ENCODE data around the gene WDR43. TPM values are rescaled to one million over a fixed set of nuclear protein-coding genes. Genes with fewer than 3 reads are reported as not detected.

Gene WDR43
- total and polyA plus RNA-seq, 9 of the 15 experiments (the other 6 are each of a cell fraction or from before 2014, with no cell fraction given): 34.6 to 197 (median 105) TPM

- TF ChIP-seq MNT (conservative IDR thresholded peaks at IDR 0.05): no peak
- TF ChIP-seq COPS2 (conservative IDR thresholded peaks at IDR 0.05): no peak
- no peak for TF ChIP-seq ZKSCAN1 (IDR thresholded peaks at IDR 0.05; ENCODE audit: low read depth, low read length)
- no peak for TF ChIP-seq ZNF311 (CRISPR knock-in tag; IDR thresholded peaks at IDR 0.05)
- no peak for TF ChIP-seq SRF (CRISPR knock-in tag; IDR thresholded peaks at IDR 0.05)
- no peak for TF ChIP-seq DNMT1 (IDR thresholded peaks at IDR 0.05)
- no peak for TF ChIP-seq KDM1A (IDR thresholded peaks at IDR 0.05)
Measured at GRCh38 chr2:28927469-28927868, 33.0 kb downstream of the WDR43 start (continued).

GRCh38 chr2:28927878-28928277, 33.4 kb downstream of the WDR43 start:
- ChIA-PET POLR2A (interaction anchor here (0.9 to 2.4 kb wide), 2 partner anchors 10 to 18 kb away, joined by 3 to 6 read pairs; no protein-coding TSS in a partner anchor), CTCF (ENCODE audit: low intra/inter-chr PET ratio) (no interaction called here)
- Histone ChIP-seq H3K79me2 (ENCODE audit: control insufficient read depth, insufficient read depth, low read length) (peaks cover 45% of the 10 kb centered on the region), H3K9ac (ENCODE audit: insufficient read depth in 1 of 2, low read depth in 2 of 2, low read length in 2 of 2) (no peak overlapping the region), H3K36me3 (ENCODE audit: control insufficient read depth, insufficient read depth, low read length) (peaks cover 100% of the 10 kb centered on the region), H3K4me1 (replicated peaks in 1 of 2; ENCODE audit: control insufficient read depth in 2 of 2, insufficient read depth in 2 of 2, low read length in 2 of 2) (no peaks in the 10 kb centered on the region), H3K4me2 (ENCODE audit: insufficient read depth, low read length) (no peak overlapping the region), H3K9me1 (ENCODE audit: control insufficient read depth, insufficient read depth, low read length) (no peaks in the 10 kb centered on the region), H3K4me3 (no peak overlapping the region), H3K27me3 (ENCODE audit: control insufficient read depth in 2 of 2, insufficient read depth in 2 of 2, low read length in 2 of 2) (no peaks in the 10 kb centered on the region), H3K27ac (ENCODE audit: extremely low read depth, low read depth, low read length) (no peak overlapping the region), H4K20me1 (replicated peaks; ENCODE audit: control insufficient read depth, insufficient read depth, low read length) (no peaks in the 10 kb centered on the region; the same call in 1 of the 2 replicates), H2AFZ (ENCODE audit: low read depth, low read length) (no peak overlapping the region), H3K9me3 (replicated peaks; ENCODE audit: control insufficient read depth, insufficient read depth, low read depth, low read length) (no peaks in the 10 kb centered on the region)
- no peak for FAIRE-seq
- DNase-seq (ENCODE audit: extremely low read depth in 1 of 4, low spot score in 3 of 4): no peak
- 92% methylated on average over 1 of the region's 1 CpG for WGBS (ENCODE audit: insufficient coverage, low coverage, missing lambda C conversion rate)
- no peak for ATAC-seq
- 0 out of 2 replicates have a peak, but pooled peaks have one; percentile 4 for TF ChIP-seq STAT5A (IDR thresholded peaks at IDR 0.05; ENCODE audit: borderline replicate concordance, low read length)
- TF ChIP-seq ZNF124 (CRISPR knock-in tag; IDR thresholded peaks at IDR 0.05): no peak
- BruUV-seq (replicated peaks): no TSS peak
- in situ Hi-C loops (cut with MboI): no loop called here
- intact Hi-C loops (cut with micrococcal nuclease): no loop called here
